HEK293T (cell line): ENCODE results near the gene SRP14.
"Not testable (repeated sequence)": the region's sequence is repeated elsewhere in the genome, so short reads cannot be mapped to it uniquely, and the experiment has no call there.

Experiments used
- CTCF ChIA-PET: fragments of 350-600 bp; formaldehyde crosslinking; extraction: SDS; loops from one replicate; lab custom pipeline; 2021; ENCODE audit warnings: antibody characterized with exemption, inconsistent platforms; lab: Yijun Ruan, JAX
- POLR2A ChIA-PET: fragments of 350-600 bp; formaldehyde crosslinking; extraction: SDS; loops from one replicate; lab custom pipeline; 2020; ENCODE audit warnings: antibody characterized with exemption, inconsistent platforms; lab: Yijun Ruan, JAX
- DNase-seq: peaks from one replicate; pipeline ENCODE4 v3.0.0; 2012; ENCODE audit warnings: mixed read lengths; ENCODE audit errors: extremely low spot score
- ARNT ChIP-seq: fragments of 450-650 bp; IDR thresholded peaks from 2 replicates; pipeline ENCODE4 v1.6.1; 2017; ENCODE audit warnings: mild to moderate bottlenecking
- BHLHE40 ChIP-seq: fragments of 450-650 bp; IDR thresholded peaks from 2 replicates; pipeline ENCODE4 v1.6.1; 2016; ENCODE audit warnings: mild to moderate bottlenecking, moderate library complexity, borderline replicate concordance
- CTBP1 ChIP-seq: fragments of 450-650 bp; IDR thresholded peaks from 2 replicates; pipeline ENCODE4 v1.6.1; 2016; ENCODE audit warnings: borderline replicate concordance
- ELF4 ChIP-seq: fragments of 450-650 bp; IDR thresholded peaks from 2 replicates; pipeline ENCODE4 v1.6.1; 2017; ENCODE audit warnings: antibody characterized with exemption
- FOXA1 ChIP-seq: fragments of 450-650 bp; IDR thresholded peaks from 2 replicates; pipeline ENCODE4 v1.6.1; 2016; ENCODE audit warnings: mild to moderate bottlenecking
- FOXK2 ChIP-seq: fragments of 450-650 bp; IDR thresholded peaks from 2 replicates; pipeline ENCODE4 v1.6.1; 2016; ENCODE audit warnings: mild to moderate bottlenecking
- FOXM1 ChIP-seq: fragments of 450-650 bp; IDR thresholded peaks from 2 replicates; pipeline ENCODE4 v1.6.1; 2017; ENCODE audit warnings: mild to moderate bottlenecking, borderline replicate concordance
- HDGF ChIP-seq: fragments of 450-650 bp; IDR thresholded peaks from 2 replicates; pipeline ENCODE4 v1.6.1; 2017; ENCODE audit warnings: antibody characterized with exemption, borderline replicate concordance
- L3MBTL2 ChIP-seq: fragments of 450-650 bp; conservative IDR thresholded peaks from 2 replicates; pipeline ENCODE4 v1.6.1; 2016; ENCODE audit warnings: mild to moderate bottlenecking
- LEF1 ChIP-seq: fragments of 450-650 bp; IDR thresholded peaks from 2 replicates; pipeline ENCODE4 v1.6.1; 2017; ENCODE audit warnings: mild to moderate bottlenecking, borderline replicate concordance
- NFRKB ChIP-seq: fragments of 450-650 bp; IDR thresholded peaks from 2 replicates; pipeline ENCODE4 v1.6.1; 2016; ENCODE audit warnings: mild to moderate bottlenecking, moderate library complexity
- SP1 ChIP-seq: fragments of 450-650 bp; IDR thresholded peaks from 2 replicates; pipeline ENCODE4 v1.6.1; 2017
- SUZ12 ChIP-seq: fragments of 450-650 bp; IDR thresholded peaks from 2 replicates; pipeline ENCODE4 v1.6.1; 2016; ENCODE audit warnings: mild to moderate bottlenecking
- TARDBP ChIP-seq: fragments of 450-650 bp; IDR thresholded peaks from 2 replicates; pipeline ENCODE4 v1.6.1; 2016
- ZNF384 ChIP-seq: fragments of 450-650 bp; IDR thresholded peaks from 2 replicates; pipeline ENCODE4 v1.6.1; 2016
- TF ChIP-seq, protein P1 (sequence below): fragments of 450-650 bp; IDR thresholded peaks from 2 replicates; pipeline ENCODE4 v1.6.1; 2016

SRP14 gene

GRCh38 chr15:39999538-40000200, 39.3 kb downstream of the SRP14 start:
- CTCF ChIA-PET, result interaction anchor here (0.5 kb wide), 1 partner anchor 1586 kb away, joined by 3 read pairs; no protein-coding TSS in a partner anchor
- POLR2A ChIA-PET, result no interaction called here
- no peak for DNase-seq
- TF ChIP-seq NFRKB (no peak), SP1 (no peak), CTBP1 (no peak), SUZ12 (no peak), HDGF (no peak), LEF1 (no peak), ARNT (no peak), TARDBP (no peak), ZNF384 (no peak), FOXA1 (no peak), FOXK2 (no peak), ELF4 (no peak)
- TF ChIP-seq, protein P1, sequence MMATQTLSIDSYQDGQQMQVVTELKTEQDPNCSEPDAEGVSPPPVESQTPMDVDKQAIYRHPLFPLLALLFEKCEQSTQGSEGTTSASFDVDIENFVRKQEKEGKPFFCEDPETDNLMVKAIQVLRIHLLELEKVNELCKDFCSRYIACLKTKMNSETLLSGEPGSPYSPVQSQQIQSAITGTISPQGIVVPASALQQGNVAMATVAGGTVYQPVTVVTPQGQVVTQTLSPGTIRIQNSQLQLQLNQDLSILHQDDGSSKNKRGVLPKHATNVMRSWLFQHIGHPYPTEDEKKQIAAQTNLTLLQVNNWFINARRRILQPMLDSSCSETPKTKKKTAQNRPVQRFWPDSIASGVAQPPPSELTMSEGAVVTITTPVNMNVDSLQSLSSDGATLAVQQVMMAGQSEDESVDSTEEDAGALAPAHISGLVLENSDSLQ, result no peak

DNA sequence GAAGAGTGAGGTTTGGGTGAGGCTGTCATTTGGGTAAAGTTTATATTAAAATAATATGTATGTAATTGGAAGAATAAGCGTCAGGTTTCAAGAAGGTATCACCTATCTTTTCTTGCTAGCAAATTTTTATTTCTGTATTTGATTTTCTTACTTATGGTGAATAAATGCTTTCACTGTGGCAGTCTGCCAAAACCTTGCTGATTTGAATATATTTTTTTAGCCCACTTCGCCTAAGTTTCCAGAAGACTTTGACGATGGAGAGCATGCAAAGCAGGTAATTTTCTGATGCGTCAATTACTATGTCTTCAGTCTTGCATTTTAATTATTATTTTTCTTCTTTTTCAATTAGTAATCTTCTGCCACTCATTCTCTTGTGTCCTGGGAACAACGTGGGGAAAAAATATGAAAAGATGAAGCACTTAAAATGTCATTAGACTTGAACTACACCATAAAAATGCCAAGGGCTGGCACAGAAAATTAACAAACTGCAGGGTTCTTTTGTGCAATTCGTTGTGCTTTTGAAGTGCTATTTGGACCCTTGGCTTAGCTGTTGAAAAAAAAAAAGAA, 40.4 kb downstream of the SRP14 start:
- no peak for DNase-seq
- TF ChIP-seq ZNF384 (no peak), BHLHE40 (no peak), TARDBP (no peak), CTBP1 (no peak), SUZ12 (no peak), FOXK2 (no peak), SP1 (no peak), LEF1 (no peak), FOXA1 (no peak), L3MBTL2 (no peak), ARNT (no peak), NFRKB (no peak), FOXM1 (no peak)
- TF ChIP-seq, protein P1, result no peak
- ChIA-PET CTCF (interaction anchor here (0.5 kb wide), 1 partner anchor 1585 kb away, joined by 3 read pairs; no protein-coding TSS in a partner anchor), POLR2A (no interaction called here)

DNA sequence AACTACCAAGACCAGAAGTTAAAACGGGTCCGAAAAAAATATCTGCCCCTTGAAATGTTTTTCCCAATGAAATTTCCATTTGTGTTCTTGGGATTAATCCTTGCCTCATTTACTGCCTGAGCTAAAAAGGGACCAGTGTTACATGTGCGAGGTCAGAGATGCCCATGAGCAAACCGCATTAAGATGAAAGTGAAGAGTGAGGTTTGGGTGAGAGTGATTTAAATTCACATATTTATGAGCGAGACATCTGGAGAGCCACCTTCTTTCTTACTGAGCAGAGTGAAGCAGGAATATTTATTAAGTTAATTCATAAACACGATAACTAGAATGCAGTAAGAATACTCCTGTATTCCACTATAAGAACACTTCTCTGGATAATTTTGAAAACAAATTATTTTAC, 41.3 kb downstream of the SRP14 start:
- CTCF ChIA-PET, result no interaction called here
- TF ChIP-seq SUZ12, result no peak
- TF ChIP-seq, protein P1, result no peak
- no peak for TF ChIP-seq FOXA1
- TF ChIP-seq FOXK2, result no peak
- TF ChIP-seq BHLHE40, result no peak
- no peak for TF ChIP-seq FOXM1
- TF ChIP-seq ZNF384, result no peak
- TF ChIP-seq LEF1, result no peak
- TF ChIP-seq ARNT, result no peak
- DNase-seq, result no peak
- POLR2A ChIA-PET, result no interaction called here

- ChIA-PET POLR2A (no interaction called here), CTCF (no interaction called here)
- TF ChIP-seq ZNF384 (no peak), LEF1 (no peak), SUZ12 (no peak), L3MBTL2 (no peak), SP1 (no peak), FOXK2 (no peak), HDGF (no peak), TARDBP (no peak), ARNT (no peak), FOXA1 (no peak)
- DNase-seq, result no peak
Observed at GRCh38 chr15:39997031-39997430, 42.0 kb downstream of the SRP14 start.

DNA sequence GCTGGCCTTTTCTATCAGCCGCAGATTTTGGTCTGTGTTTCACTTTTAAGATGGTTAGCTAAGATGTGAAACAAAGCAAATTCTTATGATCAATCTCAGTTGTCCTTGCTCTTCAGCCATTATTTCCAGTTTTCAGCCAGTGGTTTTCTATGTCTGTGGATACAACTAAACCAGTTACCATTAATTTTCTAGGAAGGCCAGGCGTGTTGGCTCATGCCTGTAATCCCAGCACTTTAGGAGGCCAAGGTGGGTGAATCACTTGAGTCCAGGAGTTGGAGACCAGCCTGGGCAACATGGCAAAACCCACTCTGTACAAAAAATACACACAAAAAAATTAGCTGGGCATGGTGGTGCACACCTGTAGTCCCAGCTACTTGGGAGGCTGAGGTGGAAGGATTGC, 42.8 kb downstream of the SRP14 start:
- DNase-seq, CTCF ChIA-PET, POLR2A ChIA-PET: not testable (repeated sequence)

- CTCF ChIA-PET, POLR2A ChIA-PET, DNase-seq: not testable (repeated sequence)
Observed at GRCh38 chr15:39992953-39993352, 46.0 kb downstream of the SRP14 start.

- DNase-seq, result no peak
- POLR2A ChIA-PET, result no interaction called here
- TF ChIP-seq SUZ12 (no peak), SP1 (no peak), LEF1 (no peak), CTBP1 (no peak), FOXA1 (no peak), TARDBP (no peak), FOXM1 (no peak)
- TF ChIP-seq, protein P1, result no peak
- CTCF ChIA-PET, result no interaction called here
Observed at GRCh38 chr15:39990706-39991105, 48.3 kb downstream of the SRP14 start.
